ENCODE measurements around the gene HIF3A.

The HIF3A gene

DNA sequence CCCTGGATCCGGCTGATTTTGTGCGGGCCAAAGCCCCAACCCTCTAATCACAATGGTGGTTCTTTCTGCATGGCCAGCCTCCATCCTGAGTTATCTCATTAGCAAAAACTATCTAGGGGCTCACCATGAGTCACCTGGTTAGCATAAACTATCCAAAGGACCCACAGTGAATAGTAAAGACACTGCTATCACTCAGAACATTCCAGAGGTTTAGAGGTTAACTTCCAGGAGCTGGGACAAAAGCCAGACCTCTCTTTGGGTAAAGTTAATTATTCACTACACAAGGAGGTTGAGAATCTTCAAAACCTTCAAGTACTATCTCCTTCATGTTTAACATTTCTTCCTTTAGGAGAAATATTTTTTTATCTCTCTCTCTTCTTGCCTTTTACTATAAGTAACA lies 31.2 kb downstream of the HIF3A start:
- no peak for DNase-seq (ENCODE audit: low read depth in 3 of 3)

DNA sequence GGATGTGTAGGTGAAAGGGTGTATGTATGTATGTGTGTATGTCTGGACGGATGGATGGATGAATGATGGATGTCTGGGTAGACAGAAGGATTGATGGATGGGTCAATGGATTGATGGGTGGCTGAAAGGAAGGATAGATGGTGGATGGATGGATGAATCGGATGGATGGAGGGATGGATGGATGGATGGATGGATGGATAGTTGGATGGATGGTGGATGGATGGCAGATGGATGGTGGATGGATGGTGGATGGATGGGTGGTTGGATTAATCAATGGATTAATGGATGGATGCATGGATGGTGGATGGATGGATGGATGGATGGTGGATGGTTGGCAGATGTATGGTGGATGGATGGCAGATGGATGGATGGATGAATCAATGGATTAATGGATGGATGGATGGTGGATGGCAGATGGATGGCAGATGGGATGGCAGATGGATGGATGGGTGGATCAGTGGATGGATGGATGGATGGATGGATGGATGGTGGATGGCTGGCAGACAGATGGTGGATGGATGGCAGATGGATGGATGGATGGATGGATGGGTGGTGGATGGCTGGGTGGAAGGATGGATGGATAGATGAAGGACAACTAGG lies 33.6 kb downstream of the HIF3A start:
- no peak for DNase-seq (ENCODE audit: low read depth in 3 of 3)

- no peak for DNase-seq (ENCODE audit: low read depth in 3 of 3)
These were observed 40.6 kb downstream of the HIF3A start for GRCh38 chr19:46337487-46337886.

GRCh38 chr19:46339446-46339845 lies 42.6 kb downstream of the HIF3A start:
- DNase-seq (ENCODE audit: low read depth in 3 of 3): no peak

- no peak for DNase-seq (ENCODE audit: low read depth in 3 of 3)
These were observed 43.3 kb downstream of the HIF3A start for GRCh38 chr19:46340051-46340659.

DNA sequence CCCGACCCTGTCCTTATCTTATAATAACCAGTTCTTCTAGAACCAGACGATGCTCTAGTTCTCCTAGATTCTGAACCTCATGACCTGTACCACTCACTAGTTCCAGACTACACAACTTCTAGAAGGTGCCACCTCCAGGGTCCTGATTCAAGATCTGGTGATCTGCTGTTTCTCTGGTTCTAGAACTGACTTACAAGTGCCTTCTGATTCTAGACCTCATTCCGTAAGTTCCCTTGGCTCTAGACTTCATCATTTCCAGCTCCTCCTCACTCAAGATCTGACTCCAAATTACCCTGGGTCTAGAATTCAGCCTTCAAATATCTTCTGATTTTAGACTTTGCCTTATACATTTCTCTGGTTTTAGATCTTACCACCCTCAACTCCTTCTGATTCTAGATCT lies 45.1 kb downstream of the HIF3A start:
- DNase-seq (ENCODE audit: low read depth in 3 of 3): no peak

DNA sequence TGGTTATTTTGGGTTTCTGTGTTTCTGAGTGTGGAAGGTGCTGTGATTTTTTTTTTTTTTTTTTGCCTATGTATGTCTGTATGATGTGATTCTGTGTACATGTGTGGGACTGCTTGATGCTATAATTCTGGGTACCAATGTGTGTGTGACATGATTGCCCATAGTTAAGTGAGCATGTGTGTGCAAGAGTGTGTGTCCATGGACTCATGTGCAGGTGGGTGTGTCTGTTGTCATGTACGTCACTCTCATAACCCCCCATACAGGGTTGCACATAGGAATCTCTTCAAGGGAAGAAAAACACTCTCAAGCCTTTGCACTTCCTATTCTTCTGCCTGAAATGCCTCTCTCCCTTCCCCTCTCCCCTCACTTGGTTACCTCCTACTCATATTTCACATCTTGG lies 47.5 kb downstream of the HIF3A start:
- DNase-seq (ENCODE audit: low read depth in 3 of 3): no peak

DNA sequence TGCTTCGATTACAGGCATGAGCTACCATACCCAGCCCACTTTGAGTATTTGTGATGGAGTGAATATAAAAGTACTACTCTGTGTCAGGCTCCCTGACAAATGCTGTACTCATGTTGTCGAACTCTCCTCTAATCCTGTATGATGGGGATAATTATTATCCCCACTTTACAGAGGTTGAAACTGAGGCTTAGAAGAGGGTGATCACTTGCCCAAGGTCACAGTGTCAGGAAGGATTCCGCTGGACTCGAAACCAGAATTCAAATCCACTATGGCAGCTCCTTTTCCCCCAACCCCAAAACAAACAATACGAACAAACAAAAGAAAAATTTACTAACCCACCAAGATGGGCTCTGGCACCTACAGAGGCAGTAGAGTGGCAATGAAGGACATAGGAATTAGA lies 48.3 kb downstream of the HIF3A start:
- DNase-seq (ENCODE audit: low read depth in 3 of 3): no peak

GRCh38 chr19:46346821-46347571 lies 50.2 kb downstream of the HIF3A start, which contains the start of gene PPP5C:
Gene PPP5C, plus strand, starts transcription at chr19:46347087. Its CDS starts 10 bp downstream, at chr19:46347097.
- peak; percentile 69 to 80 (median 78) for DNase-seq (ENCODE audit: low read depth in 3 of 3)

DNA sequence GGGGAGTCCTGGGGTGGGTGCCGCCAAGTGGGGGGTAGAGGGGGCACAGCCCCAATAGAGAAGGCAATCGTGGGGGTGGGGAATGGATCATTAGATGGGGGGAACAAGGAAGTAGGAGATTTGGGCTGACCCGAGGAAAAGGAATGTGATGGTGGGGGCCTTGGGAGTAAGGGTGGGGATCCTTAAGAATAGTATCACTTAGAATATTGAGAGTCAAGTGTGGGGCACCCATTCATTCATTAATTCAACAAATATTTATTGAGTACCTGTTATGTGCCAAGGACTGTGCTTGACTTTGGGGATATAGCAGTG lies 50.7 kb downstream of the HIF3A start:
- DNase-seq (ENCODE audit: low read depth in 3 of 3): no peak

GRCh38 chr19:46347985-46348384 lies 51.1 kb downstream of the HIF3A start:
- no peak for DNase-seq (ENCODE audit: low read depth in 3 of 3)

DNA sequence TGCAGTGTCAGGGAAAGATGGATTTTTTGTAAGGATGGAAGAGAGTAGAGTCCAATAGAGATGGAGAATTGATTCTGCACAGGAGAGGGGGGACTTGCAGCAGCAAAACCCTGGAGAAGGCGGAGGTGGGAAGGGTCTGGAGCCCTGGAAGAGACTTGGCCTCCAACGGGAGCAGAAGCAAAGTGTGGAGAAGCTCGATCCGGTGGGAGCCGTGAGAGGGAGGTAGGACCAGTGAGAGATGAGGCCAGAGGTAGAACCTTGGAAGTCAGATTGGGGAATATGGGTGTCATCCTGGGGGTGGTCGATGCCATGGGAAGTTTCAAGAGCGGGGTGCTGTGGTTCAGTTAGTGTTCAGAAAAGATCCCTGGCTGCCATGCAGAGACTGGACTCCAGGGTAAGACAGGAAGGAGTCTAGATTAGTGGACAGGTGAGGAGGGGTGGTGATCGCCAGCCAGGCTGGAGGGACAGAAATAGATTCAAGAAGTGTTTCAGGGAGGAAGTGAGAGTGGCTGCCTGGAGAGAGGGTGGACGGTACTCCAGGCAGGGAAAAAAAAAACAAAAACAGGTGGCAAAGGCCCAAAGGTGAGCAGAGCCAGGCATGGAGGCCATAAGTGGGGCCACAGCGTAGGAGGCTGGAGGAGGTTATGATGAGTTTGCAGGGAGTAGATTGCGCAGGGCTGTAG lies 52.6 kb downstream of the HIF3A start:
- no peak for DNase-seq (ENCODE audit: low read depth in 3 of 3)

- peak in 1 of 3 experiments; percentile 7 for DNase-seq (ENCODE audit: low read depth in 3 of 3)
These were observed 53.4 kb downstream of the HIF3A start for GRCh38 chr19:46350029-46350757.

DNA sequence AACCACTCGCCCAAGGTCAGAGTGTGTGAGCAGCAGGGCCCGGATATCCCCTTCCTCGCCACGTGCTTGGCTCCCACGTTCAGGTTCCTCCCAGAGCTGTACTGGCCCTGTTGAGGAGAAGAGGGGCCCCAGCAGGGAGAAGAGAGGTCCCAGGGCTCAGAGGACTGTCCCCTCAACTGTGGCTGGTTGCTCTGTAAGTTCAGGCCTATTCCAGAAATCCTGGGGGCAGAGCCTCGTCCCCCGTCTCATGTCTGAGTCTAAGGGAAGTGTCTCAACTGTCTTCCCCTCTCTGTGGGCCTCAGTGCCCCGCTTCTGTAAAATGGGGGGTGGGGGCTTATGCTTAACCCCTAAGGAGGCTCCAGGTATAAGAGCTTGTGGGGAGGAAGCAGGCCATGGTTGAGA lies 53.9 kb downstream of the HIF3A start:
- peak in 2 of 3 experiments; percentile 10 to 20 for DNase-seq (ENCODE audit: low read depth in 3 of 3)

DNA sequence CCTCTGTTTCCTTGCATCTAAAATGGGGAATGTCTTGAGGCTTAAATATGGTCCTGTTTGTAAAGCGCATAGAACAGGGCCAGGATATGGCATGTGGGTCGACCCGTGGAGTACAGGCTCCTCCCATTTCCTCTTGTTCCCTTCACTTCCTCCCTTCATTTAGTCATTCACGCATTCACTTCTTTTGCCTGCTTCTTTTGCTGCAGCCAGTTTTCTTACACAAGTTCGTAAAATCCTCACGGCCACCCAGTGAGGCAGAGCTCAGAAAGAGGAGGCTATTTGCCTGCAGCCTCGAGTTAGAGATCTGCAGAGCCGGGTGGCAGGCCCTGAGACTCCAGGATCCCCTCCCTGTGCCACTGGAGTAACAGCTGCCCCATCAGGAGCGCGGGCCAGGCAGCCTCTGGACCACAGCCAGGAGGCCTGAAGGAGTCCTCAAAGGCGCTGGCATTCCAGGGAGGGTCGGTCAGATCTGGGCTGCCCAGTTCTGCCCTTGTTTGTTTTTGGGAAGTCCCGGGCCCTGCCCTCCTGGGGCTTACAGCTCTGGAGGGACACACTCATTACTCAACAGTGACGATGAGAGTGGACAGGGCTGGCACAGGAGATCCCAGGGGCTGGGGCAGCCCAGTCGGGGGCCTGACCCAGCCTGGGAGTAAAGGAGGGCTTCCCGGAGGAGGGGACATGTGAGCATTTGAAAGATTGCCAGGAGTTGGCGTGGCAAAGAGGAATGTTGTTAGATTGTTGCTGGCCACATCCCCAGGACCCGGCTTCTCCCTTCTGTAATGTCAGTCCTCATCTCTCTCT lies 54.6 kb downstream of the HIF3A start:
- no peak for DNase-seq (ENCODE audit: low read depth in 3 of 3)

- no peak for DNase-seq (ENCODE audit: low read depth in 3 of 3)
These were observed 57.1 kb downstream of the HIF3A start for GRCh38 chr19:46353730-46354528.

DNA sequence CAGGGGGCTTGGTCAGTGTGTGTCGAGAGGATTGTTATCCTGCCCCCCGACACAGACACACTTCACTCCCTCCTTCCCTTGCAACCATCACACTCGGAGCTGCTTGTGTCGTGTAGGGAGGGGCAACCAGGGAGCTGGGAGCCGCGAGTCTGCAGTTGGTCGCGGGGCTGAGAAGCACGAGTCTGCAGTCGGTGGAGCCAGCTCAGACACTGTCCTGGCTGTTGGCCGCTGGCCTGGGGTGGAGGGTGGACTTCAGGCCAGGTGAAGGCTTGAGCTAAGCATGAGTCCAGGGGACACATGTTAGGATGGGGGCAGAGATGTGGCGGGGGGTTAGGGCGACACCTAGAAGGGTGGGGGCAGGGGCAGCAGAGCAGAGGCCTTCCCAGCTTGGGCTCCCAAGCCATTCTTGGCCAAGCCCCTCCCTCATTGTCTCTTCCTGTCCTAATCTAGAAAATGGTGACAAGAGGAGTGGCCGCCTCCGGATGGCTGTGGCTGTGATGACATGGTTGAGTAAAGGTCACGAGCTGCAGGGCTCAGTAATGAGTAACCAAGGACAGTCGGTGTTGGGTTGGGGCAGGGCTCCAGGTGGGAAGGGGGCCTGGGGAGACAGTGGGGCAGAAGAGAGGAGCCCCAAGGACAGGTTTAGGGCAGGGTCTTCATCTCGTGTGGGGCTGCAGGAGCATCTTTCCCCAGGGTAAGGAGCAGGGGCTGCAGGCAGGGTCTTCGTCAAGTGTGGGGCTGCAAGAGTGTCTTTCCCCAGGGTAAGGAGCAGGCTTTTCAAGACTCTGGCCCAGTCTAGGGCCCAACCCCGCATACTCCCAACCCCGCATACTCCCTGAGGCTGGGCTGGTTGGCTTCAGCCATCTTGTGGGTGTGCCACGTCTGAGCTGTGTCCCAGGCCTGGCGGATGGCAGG lies 58.6 kb downstream of the HIF3A start:
- DNase-seq (ENCODE audit: low read depth in 3 of 3): no peak

- no peak for DNase-seq (ENCODE audit: low read depth in 3 of 3)
These were observed 59.6 kb downstream of the HIF3A start for GRCh38 chr19:46356149-46357055.

Measured in stimulated activated CD4-positive, alpha-beta T cell treated with anti-CD3 and anti-CD28 coated beads, TNF-alpha, amount 100 ng/mL, for 4 hours (primary cell).